Measurements from ENCODE around the gene MEP1A.

Gene MEP1A

DNA sequence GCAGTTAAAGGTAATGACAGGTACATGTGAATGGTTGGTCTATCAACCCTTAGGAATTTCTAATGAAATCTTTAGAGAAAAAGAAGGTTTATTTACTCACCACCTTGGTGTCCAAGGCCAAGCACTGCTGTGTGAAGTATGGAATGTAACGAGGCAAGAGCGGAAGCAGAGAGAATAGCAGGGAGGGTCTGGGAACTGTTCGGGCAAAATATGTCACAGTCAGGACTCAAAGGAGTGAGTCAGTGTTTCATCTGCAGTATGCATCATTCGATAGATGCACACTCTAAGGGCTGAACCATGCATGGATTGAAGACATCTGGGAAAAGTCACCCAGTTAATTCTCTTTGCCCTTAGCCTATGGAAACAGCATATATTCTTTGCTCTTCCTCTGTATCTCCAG is 95.4 kb downstream of the MEP1A start:
- TF ChIP-seq, protein P1, sequence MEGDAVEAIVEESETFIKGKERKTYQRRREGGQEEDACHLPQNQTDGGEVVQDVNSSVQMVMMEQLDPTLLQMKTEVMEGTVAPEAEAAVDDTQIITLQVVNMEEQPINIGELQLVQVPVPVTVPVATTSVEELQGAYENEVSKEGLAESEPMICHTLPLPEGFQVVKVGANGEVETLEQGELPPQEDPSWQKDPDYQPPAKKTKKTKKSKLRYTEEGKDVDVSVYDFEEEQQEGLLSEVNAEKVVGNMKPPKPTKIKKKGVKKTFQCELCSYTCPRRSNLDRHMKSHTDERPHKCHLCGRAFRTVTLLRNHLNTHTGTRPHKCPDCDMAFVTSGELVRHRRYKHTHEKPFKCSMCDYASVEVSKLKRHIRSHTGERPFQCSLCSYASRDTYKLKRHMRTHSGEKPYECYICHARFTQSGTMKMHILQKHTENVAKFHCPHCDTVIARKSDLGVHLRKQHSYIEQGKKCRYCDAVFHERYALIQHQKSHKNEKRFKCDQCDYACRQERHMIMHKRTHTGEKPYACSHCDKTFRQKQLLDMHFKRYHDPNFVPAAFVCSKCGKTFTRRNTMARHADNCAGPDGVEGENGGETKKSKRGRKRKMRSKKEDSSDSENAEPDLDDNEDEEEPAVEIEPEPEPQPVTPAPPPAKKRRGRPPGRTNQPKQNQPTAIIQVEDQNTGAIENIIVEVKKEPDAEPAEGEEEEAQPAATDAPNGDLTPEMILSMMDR (IDR thresholded peaks at IDR 0.05) = no peak
- no peak overlapping the region for H3K27ac ChIP-seq
- H3K4me1 ChIP-seq (ENCODE audit: control insufficient read depth in 1 of 2, insufficient read depth in 1 of 2, low read depth in 1 of 2, low read length in 1 of 2) = no peaks in the 10 kb centered on the region
- no peaks in the 10 kb centered on the region for H3K27me3 ChIP-seq
- no peaks in the 10 kb centered on the region for H3K36me3 ChIP-seq
- H3K4me3 ChIP-seq (ENCODE audit: low read depth in 1 of 2, low read length in 1 of 2) = no peak overlapping the region
- H3K9me3 ChIP-seq = no peaks in the 10 kb centered on the region
